GM12892 (cell line): ENCODE measurements around the gene GPR12.

Experiments
- DNase-seq: peaks from one replicate; pipeline ENCODE4 v3.0.0; 2011; ENCODE audit not compliant: insufficient read length
- FAIRE-seq: peaks from 2 replicates; lab custom pipeline; 2011; peaks lifted over from hg19 to GRCh38; lab: Jason Lieb, UNC
- POLR2A ChIP-seq: IDR thresholded peaks from 2 replicates; pipeline ENCODE4 v1.6.1; 2011; ENCODE audit warnings: low read depth, low read length, control low read depth
- POLR2AphosphoS5 ChIP-seq: IDR thresholded peaks from 2 replicates; pipeline ENCODE4 v1.6.1; 2011; ENCODE audit warnings: low read depth, low read length, control low read depth
- TAF1 ChIP-seq: IDR thresholded peaks from 2 replicates; pipeline ENCODE4 v1.6.1; 2011; ENCODE audit warnings: low read depth, mild to moderate bottlenecking, control low read depth, low read length, borderline replicate concordance

The GPR12 gene

DNA sequence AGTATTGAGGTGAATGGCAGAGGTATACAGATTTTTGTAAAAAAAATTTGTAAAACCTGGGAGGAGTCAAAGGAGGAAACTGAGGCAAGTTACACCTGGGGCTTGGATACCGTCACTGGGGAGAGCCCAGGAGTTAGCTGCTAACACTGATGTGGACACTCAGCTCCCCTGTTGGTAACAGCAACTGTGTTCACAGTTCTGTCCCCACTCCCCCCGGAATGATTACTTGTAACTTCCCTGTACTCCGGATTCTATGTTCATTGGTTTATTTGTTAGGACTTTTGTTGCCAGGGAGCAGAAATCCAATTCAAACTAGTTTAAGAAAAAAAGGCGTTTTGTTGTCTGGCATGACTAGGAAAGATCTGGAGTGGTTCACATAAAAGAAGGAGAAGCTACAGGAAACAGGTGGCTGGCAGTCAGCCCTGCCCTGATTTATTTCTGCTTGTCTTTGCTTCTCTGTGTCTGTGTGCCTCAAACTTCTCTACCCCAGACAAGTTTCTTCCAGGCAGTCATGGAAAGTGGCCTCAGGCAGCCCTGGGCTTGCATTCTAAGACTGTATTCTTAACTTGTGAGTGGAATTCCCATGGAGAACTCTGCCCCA is 2.3 kb upstream of the GPR12 start:
- FAIRE-seq (no peak), DNase-seq (no peak)
- TF ChIP-seq POLR2AphosphoS5 (no peak), POLR2A (no peak), TAF1 (no peak)

DNA sequence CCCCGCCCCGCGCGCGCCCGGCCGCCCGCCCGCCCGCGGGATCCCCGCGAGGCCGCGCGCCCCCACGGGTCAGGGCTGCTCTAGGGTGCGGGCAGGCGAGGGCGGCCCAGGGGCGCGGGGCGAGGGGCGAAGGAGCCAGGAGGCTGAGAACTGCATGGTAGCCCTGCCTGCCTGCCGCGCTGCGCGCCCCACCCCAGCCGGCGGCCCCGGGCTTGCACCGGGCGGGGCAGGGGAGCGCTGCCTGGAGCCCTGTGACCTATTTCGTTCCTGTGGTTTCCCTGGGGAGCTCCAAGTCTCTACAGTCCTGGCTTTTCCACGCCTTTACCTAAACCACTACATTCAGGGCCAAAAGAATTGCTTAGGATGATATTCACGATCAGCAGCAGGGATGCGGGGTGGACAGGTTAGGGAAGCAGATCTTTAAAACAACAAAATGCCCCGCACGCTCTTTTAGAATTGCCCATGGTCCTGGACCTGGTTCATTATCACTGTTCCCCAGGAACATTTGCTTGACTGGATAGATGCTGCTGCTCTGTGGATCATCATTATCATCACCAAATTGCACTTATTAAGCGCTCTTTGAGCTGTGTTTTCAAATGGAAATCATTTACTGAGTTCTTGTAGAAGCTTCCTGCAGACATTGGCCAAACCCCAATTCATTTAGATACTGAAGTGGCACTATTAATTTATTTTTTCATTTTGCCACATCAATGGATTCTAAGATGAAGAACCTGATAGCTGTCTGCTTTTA is 421 bp upstream of the GPR12 start:
- FAIRE-seq (no peak), DNase-seq (no peak)

DNA sequence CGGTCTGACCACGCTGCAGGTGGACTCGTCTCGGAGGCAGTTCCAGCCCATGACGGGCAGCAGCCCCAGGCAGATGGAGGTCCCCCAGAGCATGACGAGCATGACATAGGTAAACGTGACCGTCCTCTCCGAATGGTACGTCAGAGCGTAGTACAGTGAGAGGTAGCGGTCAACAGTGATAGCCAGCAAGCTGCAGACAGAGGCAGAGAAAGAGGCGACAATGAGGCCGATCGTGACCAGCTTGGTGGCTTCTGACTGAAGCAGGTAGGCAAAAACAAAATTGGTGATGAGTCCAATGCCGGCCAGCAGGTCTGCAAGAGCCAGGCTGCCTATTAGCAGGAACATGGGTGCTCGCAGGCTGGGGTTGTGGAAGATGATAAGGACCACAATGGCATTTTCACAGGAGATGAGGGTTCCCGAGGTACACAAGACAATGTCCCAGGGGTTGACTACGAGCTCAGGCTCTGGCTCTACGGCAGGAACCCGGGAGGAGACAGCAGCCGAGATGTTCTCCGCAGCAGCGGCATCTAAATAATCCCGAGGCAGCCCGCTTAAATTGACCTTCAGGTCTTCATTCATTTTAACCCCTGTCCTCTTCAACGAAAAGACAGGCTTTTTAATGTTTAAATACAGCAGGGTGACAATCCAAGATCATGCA is 1.2 kb downstream of the GPR12 start:
- no peak for FAIRE-seq
- TF ChIP-seq TAF1 = no peak
- TF ChIP-seq POLR2AphosphoS5 = no peak
- TF ChIP-seq POLR2A = no peak
- no peak for DNase-seq

More for the DNA sequence above, 421 bp upstream of the GPR12 start:
- TF ChIP-seq POLR2A (no peak), TAF1 (no peak), POLR2AphosphoS5 (no peak)

DNA sequence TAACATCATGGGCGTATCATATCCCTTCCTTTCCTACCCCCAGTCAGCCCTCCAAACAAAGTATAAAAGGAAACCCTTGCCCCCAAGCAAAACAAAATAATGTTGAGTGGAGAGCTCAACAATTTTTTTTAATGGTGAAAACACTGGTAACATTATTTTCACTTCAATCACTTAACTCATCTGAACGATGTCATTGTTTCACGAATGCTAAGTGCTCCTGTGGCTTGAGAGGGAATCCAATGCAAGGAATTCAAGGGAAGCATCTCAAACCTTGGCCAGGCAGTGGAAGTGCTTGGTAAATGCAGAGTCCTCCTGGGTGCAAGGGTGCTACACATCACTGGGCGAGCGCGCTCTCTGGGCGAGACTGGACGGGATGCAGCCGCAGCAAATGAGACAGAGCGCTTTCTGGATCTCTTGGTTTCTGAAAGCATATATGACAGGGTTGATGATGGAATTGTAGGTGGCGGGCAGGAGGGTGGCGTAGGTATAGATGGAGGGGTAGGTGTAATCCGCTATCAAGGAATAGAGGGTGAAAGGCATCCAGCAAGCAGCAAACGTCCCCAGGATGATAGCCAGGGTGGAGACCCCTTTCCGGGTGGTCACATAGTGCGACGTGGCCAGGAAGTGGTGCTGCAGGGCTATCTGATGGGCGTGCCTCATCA is 2.0 kb downstream of the GPR12 start:
- no peak for FAIRE-seq
- DNase-seq = no peak
- TF ChIP-seq TAF1 (no peak), POLR2A (no peak), POLR2AphosphoS5 (no peak)

DNA sequence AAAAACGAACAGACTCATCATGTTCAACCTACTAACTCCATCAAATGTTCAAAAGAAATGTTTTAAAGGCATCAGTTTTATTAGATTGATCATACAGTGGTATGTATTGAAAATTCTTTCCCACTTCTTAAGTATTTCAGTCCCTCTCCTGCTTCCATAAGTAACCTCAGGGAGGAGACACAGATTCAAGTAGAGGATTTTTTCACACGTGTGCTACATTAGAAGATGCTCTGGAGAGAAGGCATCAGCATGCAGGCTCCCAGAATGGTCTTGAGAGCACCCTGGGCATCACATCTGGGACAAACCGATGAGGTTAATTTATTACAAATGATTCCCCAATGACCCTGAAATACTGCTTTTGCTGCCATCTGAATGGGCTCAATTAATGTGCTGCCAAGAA is 3.6 kb downstream of the GPR12 start:
- no peak for FAIRE-seq
- DNase-seq = no peak
- TF ChIP-seq POLR2A = no peak
- TF ChIP-seq TAF1 = no peak
- TF ChIP-seq POLR2AphosphoS5 = no peak

DNA sequence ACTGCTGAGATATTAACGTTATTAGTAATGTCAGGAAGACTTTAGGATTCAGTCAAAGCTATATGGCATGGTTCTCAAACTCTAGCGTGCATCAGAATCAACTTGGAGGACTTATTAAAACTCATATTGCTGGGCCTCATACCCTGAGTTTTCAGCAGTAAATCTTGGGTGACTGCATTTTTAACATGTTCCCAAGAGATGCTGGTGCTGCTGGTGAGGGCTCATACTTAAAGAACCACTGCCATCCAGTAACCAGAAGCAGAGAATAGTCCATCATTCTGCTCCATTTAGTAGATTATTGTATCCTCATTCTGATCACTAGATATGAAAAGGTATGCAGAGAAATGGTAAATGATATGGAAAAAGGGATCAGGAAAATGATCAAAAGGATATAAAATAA is 7.9 kb downstream of the GPR12 start:
- TF ChIP-seq POLR2AphosphoS5 (no peak), POLR2A (no peak), TAF1 (no peak)
- FAIRE-seq (no peak), DNase-seq (no peak)

DNA sequence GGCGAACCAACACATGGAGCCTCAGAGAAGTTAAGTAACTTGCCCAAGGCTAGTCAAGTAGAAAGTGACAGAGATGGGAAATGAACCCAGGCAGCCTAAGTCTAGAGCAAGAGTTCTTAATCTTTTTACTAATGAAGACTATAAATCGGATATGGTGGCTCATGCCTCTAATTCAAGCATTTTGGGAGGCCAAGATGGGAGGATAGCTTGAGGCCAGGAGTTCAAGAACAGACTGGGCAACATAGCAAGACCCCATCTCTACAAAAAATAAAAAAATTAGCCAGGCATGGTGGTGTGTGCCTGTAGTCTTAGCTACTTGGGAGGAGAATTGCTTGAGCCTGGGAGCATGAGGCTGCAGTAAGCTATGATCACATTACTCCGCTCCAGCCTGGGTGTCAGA is 10.7 kb downstream of the GPR12 start:
- FAIRE-seq (no peak), DNase-seq (no peak)
- TF ChIP-seq POLR2AphosphoS5 (no peak), POLR2A (no peak), TAF1 (no peak)

DNA sequence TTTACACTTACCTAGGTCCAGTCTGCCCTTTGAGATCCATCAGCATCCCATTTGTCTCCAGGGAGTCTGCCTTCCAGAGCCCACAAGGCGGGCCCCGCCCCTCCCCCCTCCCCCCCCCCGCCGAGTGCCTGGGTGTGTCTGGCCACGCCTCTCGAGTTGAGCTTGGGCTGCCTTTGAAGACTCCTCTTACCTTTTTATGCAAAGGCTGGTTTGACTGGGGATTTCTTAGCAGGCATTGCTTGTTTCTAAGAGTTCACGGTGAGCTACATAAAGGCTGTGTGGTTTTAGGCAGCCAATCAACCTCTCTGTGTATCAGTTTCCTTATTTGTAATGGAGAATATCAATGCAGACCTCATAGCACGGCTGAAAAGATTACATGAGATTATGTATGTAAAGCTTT is 11.3 kb downstream of the GPR12 start:
- DNase-seq (no peak), FAIRE-seq (no peak)
- no peak for TF ChIP-seq TAF1

DNA sequence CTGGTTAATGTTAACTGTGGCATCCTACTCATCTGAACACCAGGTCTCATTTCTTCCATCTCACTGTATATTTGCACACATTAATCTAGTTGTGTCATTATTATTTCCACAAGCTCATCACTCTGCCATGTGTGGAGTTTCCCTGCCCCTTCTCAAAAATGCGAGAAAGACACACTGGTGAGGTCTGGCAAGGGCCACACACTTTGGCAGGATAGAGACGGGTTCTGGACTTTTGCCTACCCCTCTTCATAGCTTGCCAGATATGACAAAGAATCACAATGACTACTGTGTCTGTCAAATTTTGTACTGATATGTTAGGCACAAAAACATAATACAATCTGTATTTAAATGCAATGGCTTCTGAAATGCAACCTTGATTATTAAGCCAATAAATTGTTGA is 12.9 kb downstream of the GPR12 start:
- TF ChIP-seq POLR2AphosphoS5 (no peak), POLR2A (no peak), TAF1 (no peak)
- FAIRE-seq = no peak
- no peak for DNase-seq

DNA sequence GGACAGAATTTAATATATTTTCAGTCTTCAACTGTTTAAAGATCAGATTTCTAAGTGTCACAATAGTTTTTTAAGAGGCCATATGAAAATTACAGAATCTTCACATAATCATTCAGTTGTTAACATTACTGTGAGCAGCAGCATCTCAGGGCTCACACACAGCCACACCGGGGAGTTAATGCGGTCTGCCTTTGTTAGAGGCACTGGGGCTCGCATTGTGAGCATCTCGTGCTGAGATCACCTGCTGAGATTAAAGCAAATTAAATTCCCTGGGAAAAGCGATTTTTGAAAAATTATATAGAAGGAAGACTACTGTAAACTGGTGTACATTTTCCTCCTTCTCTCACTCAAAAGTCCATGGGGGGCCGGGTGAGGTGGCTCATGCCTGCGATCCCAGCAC is 16.6 kb downstream of the GPR12 start:
- FAIRE-seq (no peak), DNase-seq (no peak)
- TF ChIP-seq POLR2A (no peak), TAF1 (no peak), POLR2AphosphoS5 (no peak)

DNA sequence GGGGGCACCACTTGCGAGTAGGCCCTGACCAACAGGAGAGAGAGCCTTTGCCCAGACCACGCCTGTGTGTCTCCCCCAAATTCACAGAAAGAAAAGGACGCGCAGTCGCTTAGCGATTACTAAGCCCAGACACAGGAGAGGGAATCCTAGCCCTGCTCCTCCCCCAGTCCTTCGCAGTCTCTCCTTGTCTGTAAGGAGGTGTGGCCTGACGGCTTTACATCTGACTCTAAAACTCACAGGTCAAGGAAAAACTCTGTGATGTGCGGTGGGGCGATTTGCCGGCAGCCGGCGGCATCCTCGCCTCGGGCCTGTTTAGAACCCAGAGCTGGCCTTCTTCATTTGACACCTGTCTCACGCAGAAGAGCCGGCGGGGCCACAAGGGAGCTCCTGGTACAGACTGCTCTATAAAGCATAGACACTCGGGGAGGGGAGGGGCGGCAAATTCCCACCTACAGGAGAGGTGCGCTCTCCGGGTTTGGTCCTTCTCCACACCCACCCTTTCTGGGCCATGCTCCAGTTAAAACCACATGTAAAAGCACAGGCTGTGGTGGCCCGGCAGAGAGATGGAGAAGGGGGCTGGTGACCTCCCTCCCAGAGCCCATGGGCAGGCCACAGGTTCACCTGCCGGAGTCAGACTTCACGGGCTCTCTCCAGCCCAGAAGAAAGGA is 17.8 kb downstream of the GPR12 start:
- FAIRE-seq = no peak
- DNase-seq = no peak
- TF ChIP-seq POLR2A (no peak), TAF1 (no peak), POLR2AphosphoS5 (no peak)
